Fibroblast of skin of right quadriceps (primary cell): ENCODE data around the gene AP1B1.
"Not testable (repeated sequence)": the region's sequence is repeated elsewhere in the genome, so short reads cannot be mapped to it uniquely, and the experiment has no call there.

Experiments
- DNase-seq: peaks from one replicate; pipeline ENCODE4 v3.0.0-alpha.2; 2013

The AP1B1 gene

GRCh38 chr22:29387921-29388758, at the start of gene AP1B1:
Gene AP1B1, minus strand, starts transcription at chr22:29388570. Its CDS starts 21,327 bp downstream, at chr22:29367243.
- peak; percentile 87 for DNase-seq

DNA sequence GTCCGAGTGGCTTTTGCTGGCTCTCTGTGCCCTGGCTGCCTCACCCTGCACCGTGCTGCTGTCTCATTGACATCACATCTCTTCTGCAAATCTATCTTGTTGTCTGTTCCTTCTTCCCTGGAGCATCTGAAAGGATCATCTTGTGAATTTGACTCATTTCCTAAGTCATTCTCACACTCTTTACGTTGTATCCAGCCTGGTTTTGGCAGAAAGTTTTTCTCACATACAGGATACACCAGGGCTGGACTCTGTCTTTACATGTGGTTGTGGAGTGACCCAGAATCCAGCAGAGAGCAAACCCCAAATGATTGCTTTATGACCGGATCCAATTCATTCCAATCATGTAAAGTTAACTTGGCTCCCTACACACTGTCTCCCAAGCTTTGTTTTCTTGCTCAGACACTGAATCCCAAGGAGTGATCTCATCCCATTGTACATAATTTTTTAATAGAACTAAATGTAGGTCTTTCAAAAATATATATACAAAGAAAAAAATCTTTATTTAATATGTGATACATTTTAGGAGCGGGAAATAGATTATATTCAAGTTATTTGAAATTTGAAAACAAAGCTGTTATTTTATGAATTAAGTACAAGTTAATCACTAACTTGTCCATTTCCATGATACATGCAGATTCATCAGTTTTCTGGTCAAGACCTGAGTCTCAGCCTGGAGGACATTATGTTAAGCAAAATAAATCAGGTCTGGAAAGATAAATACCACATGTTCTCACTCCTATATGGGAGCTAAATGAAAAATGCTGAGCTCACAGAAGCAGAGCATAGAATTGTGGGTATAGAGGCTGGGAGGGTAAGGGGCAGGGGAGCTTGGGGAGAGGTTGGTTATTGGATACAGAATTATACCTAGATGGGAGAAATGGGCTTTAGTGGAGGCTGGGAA, 47.1 kb upstream of the AP1B1 start:
- DNase-seq = no peak

GRCh38 chr22:29434288-29434687, 45.9 kb upstream of the AP1B1 start:
- no peak for DNase-seq

DNA sequence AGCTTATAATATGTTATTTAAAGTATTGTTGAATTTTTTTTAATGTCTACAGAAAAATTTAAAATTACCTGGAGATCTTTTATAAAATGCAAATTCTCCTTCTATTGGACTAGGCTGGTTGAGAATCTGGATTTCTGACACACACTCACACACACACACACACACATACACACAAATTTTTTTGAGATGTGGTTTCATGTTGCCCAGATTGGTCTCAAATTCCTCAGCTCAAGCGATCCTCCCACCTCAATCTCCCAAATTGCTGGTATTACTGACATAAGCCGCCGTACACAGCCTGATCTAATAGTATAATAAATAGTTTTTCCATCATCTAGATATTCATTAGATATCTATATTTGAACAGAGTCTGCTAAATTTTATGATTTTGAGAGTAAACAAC, 45.5 kb upstream of the AP1B1 start:
- DNase-seq = no peak

GRCh38 chr22:29431986-29432385, 43.6 kb upstream of the AP1B1 start:
- DNase-seq = no peak

DNA sequence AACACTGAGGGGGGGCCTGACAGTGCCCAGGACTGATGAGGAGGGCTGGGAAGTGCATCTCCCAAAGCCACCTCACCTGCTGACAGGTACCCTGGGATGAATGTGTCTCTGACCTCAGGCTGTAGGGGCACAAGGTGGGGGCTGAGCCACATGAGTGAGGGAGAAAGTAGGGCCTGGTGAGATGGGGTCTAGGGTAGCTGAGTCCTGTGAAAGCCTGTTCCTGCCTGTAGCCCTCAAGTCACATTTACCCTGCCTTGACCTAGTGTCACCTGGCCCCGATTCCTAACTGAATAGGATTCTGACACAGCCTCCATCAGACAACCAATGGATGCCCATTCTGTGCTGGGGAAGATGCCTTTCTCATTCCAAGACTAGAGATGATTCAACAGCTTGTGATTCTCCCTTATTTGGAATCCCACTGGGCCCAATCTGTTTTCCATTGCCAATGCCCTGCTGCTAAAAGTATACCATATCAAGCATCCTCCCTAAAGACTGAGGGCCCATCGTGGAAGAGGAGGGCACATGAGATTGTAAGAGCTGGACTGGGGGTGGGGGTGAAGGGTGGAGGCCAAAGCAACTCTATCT, 38.9 kb upstream of the AP1B1 start:
- peak; percentile 8 for DNase-seq

GRCh38 chr22:29426476-29426875, 38.1 kb upstream of the AP1B1 start:
- no peak for DNase-seq

DNA sequence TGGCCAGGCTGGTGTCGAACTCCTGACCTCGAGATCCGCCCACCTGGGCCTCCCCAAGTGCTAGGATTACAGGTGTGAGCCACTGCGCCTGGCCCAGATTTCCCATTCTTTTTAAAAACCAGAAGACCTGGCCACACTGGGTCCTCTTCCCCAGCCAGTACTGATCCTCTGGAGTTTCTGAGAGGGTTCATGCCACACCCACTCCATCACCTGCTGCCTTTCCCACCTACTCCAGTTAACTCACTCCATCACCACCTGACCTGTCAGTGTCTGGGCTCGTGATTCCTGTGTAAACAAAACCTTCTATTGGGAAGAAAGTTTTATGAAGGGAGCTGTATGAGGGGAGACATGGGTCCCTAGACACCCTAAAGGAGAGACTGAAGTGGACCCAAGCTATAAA, 30.3 kb upstream of the AP1B1 start:
- DNase-seq = not testable (repeated sequence)

- not testable (repeated sequence) for DNase-seq
Observed at GRCh38 chr22:29414951-29415591, 26.7 kb upstream of the AP1B1 start.

DNA sequence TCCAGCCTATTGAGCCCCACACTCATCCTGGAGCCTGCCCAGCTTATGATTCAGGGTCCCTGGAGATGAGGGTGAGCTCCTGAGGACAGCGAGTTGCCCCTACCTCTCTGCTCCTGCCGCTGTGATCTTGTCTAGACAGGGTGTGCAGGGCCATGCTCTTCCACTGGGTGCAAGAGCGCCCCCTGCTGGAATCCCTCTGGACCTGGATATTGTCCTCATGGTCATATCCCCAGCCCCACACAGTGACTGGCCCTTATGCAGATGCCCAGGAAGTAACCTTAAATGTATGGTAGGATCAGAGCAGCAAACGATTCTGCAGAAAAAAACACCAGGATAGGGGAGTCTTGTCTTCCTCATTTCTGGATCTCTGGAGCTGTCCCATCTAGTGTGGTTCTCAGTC, 24.4 kb upstream of the AP1B1 start:
- DNase-seq = not testable (repeated sequence)

DNA sequence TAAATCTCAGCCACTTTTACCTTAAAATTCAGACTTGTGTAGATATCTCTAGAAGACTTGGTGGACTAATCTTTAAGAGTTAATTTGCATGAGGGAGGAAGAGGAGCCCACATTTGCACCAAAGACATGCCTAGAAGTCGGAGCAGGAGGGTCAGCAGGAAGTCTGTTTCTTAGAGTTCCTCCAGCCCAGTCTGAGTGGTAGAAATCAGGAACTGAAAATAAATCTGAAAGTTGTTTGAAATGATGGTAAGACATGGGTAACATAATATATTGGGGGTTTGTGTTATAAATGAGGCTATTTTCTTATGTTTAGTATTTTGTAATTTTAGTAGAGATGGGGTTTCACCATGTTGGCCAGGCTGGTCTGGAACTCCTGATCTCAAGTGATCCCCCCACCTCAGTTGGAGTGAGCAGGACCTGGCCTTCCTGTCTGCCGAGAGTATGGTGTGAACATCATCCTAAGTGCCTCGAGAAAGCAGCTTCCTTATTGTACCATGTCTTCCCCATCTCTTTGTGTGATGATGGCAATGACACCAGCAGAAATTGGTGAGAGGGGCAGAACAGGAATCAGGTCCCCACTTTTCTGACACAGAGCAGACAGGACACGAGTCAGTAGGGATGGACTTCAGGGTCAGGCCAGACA, 23.3 kb upstream of the AP1B1 start:
- not testable (repeated sequence) for DNase-seq

DNA sequence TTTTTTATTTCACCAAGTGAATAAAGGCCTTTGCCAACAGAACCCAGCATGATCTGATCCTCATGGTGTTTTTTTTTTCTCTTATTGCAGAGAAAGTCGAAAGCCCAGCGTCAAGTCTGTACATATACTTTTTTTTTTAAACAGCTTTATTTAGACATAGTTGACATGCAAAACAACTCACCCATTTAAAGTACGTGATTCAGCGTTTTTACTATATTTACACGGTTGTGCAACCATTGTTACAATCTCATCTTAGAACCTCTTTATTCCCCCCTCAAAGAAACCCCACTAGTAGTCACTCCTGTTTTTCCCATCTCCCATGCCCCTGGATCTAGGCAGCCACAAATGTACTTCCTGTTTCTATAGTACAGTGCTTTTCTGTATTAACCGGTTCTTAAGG, 20.6 kb upstream of the AP1B1 start:
- DNase-seq = no peak

GRCh38 chr22:29401538-29401937, 13.2 kb upstream of the AP1B1 start:
- not testable (repeated sequence) for DNase-seq

GRCh38 chr22:29400576-29400975, 12.2 kb upstream of the AP1B1 start:
- no peak for DNase-seq

DNA sequence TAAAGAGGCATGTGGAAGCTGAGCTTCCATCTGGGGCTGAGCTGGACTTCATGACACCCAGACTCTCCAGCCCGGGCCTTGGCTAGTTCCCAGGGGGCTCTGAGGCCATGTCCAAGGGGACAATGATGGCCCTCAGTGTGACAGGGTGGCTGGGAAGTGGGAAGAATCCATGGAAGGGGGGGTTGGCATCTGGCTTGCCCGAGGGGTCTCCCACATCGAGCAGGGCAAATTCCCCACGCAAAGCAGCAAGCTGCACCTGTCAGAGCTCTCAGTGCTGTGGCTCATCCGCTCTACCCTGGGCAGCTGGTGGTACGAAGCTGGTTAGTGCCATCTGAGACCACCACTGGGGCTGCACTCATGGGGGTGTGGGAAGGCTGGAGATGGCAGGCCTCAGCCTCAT, 9.4 kb upstream of the AP1B1 start:
- no peak for DNase-seq

DNA sequence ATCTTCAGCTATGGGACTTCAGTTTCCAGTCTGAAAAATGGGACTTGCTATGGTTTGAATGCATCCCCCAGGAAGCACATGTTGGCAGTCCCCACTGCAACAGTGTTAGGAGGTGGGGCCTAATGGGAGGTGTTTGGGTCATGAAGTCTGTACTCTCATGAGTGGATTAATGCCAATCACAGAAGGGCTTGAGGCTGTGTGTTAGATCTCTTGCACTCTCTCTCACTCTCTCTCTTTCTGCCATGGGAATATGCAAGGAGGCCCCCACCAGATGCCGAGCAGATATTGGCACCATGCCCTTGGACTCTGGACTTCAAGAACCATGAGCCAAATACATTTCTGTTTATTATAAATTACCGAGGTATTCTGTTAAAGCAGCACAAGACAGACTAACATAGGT, 7.8 kb upstream of the AP1B1 start:
- DNase-seq = no peak

DNA sequence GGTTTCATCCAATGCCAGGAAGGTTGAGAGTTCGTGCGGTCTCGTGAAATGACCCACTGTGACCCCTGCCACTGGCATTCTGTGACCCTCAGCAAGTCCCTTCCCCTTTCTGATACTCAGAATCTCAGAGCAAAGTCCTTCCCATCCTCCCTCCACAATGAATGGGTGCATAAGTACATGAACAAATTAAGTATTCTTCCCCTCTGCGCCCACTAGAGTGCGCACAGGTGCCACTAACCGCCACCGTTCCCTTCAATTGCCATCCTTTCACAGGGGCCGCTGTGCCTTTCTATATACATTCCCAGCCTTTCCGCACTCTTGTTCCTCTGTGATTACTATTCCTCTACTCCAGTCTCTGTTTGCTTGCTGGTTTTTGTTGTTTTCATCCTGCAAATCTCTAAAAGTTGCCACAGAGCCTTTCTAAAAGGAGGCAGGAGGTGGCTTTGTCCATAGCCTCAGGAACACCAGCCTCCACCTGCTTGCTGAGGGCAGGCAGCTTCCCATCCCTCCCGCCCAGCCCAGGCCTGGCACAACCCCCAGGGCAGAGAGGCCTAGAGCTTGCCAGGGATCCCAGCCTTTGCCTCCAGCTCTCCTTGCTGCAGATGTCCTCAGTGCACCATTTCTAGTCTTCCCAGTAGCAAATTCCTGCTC, 6.7 kb upstream of the AP1B1 start:
- DNase-seq = peak; percentile 66

DNA sequence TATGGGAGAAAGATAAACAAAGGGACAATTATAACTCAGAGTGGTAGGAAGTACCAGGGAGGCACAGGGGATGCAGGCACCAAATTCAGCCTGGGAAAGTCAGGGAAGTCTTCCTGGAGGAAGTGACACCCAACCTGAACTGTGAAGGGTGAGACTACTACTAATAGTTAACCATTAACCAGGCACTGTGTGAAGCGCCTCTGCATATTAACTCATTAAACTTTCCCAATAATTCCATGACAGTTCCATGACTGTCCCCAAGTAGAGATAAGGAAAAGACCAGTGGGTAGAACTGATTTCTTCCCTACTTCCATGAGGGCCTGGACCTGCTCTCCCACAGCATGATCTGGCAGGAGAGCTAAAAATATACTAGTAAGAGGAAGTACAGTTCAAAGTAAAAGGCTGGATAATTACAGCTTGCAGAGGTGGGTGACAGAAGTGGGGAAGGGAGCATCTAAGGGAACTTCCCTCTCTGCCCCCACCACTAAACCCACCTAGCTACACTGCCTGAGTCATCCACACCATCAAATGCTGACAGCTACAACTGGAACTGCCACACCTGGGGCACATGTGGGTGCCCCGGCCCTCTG, 4.7 kb upstream of the AP1B1 start:
- no peak for DNase-seq

DNA sequence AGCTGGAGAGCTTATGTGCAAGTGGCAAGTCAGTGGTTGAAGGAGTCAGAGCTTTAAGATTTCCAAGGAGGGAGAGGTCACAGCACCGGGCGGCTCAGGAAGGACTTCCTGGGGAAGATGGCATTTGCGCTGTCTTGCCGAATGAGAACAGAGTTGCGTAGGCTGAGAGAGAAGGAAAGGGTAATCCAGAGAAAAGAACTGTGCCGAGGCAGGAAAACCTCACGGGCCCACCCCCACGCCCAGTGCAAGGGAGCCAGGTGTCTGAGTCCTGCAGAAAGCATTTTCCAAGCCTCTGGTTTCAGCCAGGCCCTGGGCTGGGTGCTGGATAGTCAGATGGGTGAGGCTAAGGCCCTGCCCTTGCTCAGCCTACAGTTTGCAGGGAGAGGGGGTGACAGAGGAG, 3.2 kb upstream of the AP1B1 start:
- DNase-seq = no peak

- no peak for DNase-seq
Observed at GRCh38 chr22:29390270-29390669, 1.9 kb upstream of the AP1B1 start.

GRCh38 chr22:29388759-29389090, 355 bp upstream of the AP1B1 start:
- DNase-seq = no peak

DNA sequence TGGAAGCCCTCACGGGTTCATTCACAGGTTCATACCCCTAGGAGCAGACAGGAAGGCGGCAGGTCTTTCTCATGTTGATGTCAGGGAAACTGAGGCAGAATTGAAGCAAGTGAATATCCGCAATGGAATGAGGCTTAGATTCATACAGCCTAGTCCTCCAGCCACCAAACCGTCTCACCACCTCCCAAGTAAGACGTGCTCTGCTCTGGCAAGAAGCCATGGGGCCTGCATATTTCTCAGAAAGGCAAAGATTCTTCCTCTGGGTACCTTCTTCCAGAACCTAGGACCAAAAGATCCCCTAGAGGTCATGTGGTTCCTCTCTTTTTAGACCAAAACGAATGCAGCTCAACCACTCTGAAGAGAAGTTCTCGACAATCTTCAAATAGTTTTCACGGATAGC, 1.7 kb downstream of the AP1B1 start:
- DNase-seq = no peak
